H1 (cell line): ENCODE measurements around the gene ADARB2. TPM values are rescaled to one million over a fixed set of nuclear protein-coding genes. Genes with fewer than 3 reads are reported as not detected.

Source experiments
- CTCF ChIA-PET: fragments of 300-600 bp; sonication (Branson Sonifier 250); formaldehyde crosslinking; loops from one replicate; lab custom pipeline; 2021; ENCODE audit not compliant: partially characterized antibody; lab: Charles Lee
- POLR2A ChIA-PET: fragments of 300-600 bp; sonication (Branson Sonifier 250); formaldehyde crosslinking; loops from one replicate; lab custom pipeline; 2021; ENCODE audit warnings: inconsistent platforms; ENCODE audit not compliant: partially characterized antibody; lab: Charles Lee
- DNase-seq, 2 experiments: peaks; one replicate each; pipeline versions ENCODE4 v3.0.0 to v3.0.0-alpha.2; 2010 to 2022; ENCODE audit warnings: low spot score in 2 of 2, low read depth in 1 of 2, mixed read lengths in 1 of 2
- FAIRE-seq: peaks from 2 replicates; lab custom pipeline; 2011; peaks lifted over from hg19 to GRCh38; lab: Jason Lieb, UNC
- H2AFZ ChIP-seq: 2 replicates; pipeline ENCODE4 v1.8.1; 2012; ENCODE audit warnings: low read length, inconsistent platforms
- H2AK5ac ChIP-seq: 2 replicates; pipeline ENCODE4 v1.6.1; 2013; ENCODE audit warnings: low read depth, low read length
- H2BK120ac ChIP-seq: replicated peaks from 2 replicates; pipeline ENCODE3; 2013; ENCODE audit warnings: low read depth, low read length, inconsistent platforms
- H2BK12ac ChIP-seq: 2 replicates; pipeline ENCODE4 v1.6.1; 2013; ENCODE audit warnings: low read depth, low read length
- H2BK15ac ChIP-seq: 2 replicates; pipeline ENCODE4 v1.6.1; 2013; ENCODE audit warnings: low read length
- H2BK20ac ChIP-seq: 2 replicates; pipeline ENCODE4 v1.6.1; 2013; ENCODE audit warnings: low read length
- H2BK5ac ChIP-seq: 2 replicates; pipeline ENCODE4 v1.6.1; 2013; ENCODE audit warnings: low read depth, low read length
- H3K14ac ChIP-seq: 2 replicates; pipeline ENCODE4 v1.6.1; 2013; ENCODE audit warnings: inconsistent platforms; ENCODE audit not compliant: insufficient read length
- H3K18ac ChIP-seq: 2 replicates; pipeline ENCODE4 v1.6.1; 2013; ENCODE audit warnings: low read length; ENCODE audit errors: extremely low read depth
- H3K23ac ChIP-seq: 2 replicates; pipeline ENCODE4 v1.6.1; 2013; ENCODE audit warnings: inconsistent platforms; ENCODE audit not compliant: insufficient read length
- H3K23me2 ChIP-seq: 2 replicates; pipeline ENCODE4 v1.6.1; 2013; ENCODE audit warnings: low read depth, low read length
- H3K27ac ChIP-seq: 2 replicates; pipeline ENCODE4 v1.6.1; 2011; ENCODE audit warnings: low read depth, low read length, inconsistent platforms
- H3K27me3 ChIP-seq, 4 experiments: replicated peaks in 1 of 4; 1 replicate in 1 of 4; 2 replicates in 3 of 4; pipeline versions ENCODE4 v1.6.1 to v1.8.1; 2011 to 2013; ENCODE audit warnings: low read length in 3 of 4, mild to moderate bottlenecking in 3 of 4, inconsistent platforms in 2 of 4, mixed read lengths in 2 of 4, moderate library complexity in 1 of 4; ENCODE audit not compliant: control insufficient read depth in 3 of 4, insufficient read depth in 3 of 4; ENCODE audit errors: extremely low read depth in 1 of 4
- H3K36me3 ChIP-seq, 4 experiments: 2 replicates each; pipeline versions ENCODE4 v1.6.1 to v1.8.1; 2011 to 2013; ENCODE audit warnings: mild to moderate bottlenecking in 4 of 4, low read length in 3 of 4, moderate library complexity in 2 of 4, control low read depth in 1 of 4, inconsistent platforms in 1 of 4; ENCODE audit not compliant: insufficient read depth in 4 of 4, control insufficient read depth in 2 of 4
- H3K4ac ChIP-seq: replicated peaks from 2 replicates; pipeline ENCODE3; 2013; ENCODE audit warnings: low read length, low read depth, mixed read lengths, inconsistent platforms; ENCODE audit not compliant: insufficient read length
- H3K4me1 ChIP-seq, 4 experiments: replicated peaks in 1 of 4; 1 replicate in 1 of 4; 2 replicates in 3 of 4; pipeline versions ENCODE4 v1.6.1 to v1.8.1; 2011 to 2013; ENCODE audit warnings: low read length in 3 of 4, inconsistent platforms in 2 of 4, mixed read lengths in 1 of 4; ENCODE audit not compliant: insufficient read depth in 4 of 4, control insufficient read depth in 3 of 4
- H3K4me2 ChIP-seq, 2 experiments: 2 replicates each; pipeline versions ENCODE4 v1.6.1 to v1.8.1; 2011 to 2013; ENCODE audit warnings: low read depth in 2 of 2, low read length in 2 of 2, control low read depth in 1 of 2, inconsistent platforms in 1 of 2, mild to moderate bottlenecking in 1 of 2; ENCODE audit not compliant: insufficient read depth in 1 of 2
- H3K4me3 ChIP-seq, 4 experiments: fragments of 200-600, 300-600 bp in 1 of 4; sonication (generic), shearing (Covaris generic), sonication (Bioruptor Twin) in 1 of 4; 2 replicates each; pipeline versions ENCODE4 v1.5.1 to v1.8.1; 2011 to 2016; ENCODE audit warnings: low read length in 4 of 4, low read depth in 3 of 4, control low read depth in 2 of 4, inconsistent platforms in 2 of 4, mild to moderate bottlenecking in 2 of 4, mixed read lengths in 1 of 4, moderate library complexity in 1 of 4; ENCODE audit not compliant: insufficient read depth in 2 of 4; ENCODE audit errors: extremely low read depth in 1 of 4
- H3K56ac ChIP-seq: replicated peaks from 2 replicates; pipeline ENCODE3; 2013; ENCODE audit warnings: low read depth, mild to moderate bottlenecking, mixed read lengths, low read length, inconsistent platforms; ENCODE audit not compliant: insufficient read length
- H3K79me1 ChIP-seq: 2 replicates; pipeline ENCODE4 v1.6.1; 2013; ENCODE audit warnings: low read depth, low read length, control low read depth
- H3K79me2 ChIP-seq, 2 experiments: 2 replicates each; pipeline versions ENCODE4 v1.6.1 to v1.8.1; 2012 to 2013; ENCODE audit warnings: low read length in 2 of 2, mild to moderate bottlenecking in 2 of 2, inconsistent platforms in 1 of 2; ENCODE audit not compliant: insufficient read depth in 2 of 2, control insufficient read depth in 1 of 2
- H3K9ac ChIP-seq, 4 experiments: replicated peaks in 1 of 4; 1 replicate in 1 of 4; 2 replicates in 3 of 4; pipeline versions ENCODE4 v1.6.1 to v1.8.1; 2011 to 2013; ENCODE audit warnings: low read depth in 3 of 4, low read length in 3 of 4, control low read depth in 2 of 4, mild to moderate bottlenecking in 2 of 4, moderate library complexity in 2 of 4, inconsistent platforms in 1 of 4; ENCODE audit errors: extremely low read depth in 1 of 4
- H3K9me3 ChIP-seq, 2 experiments: 2 replicates each; pipeline versions ENCODE4 v1.6.1 to v1.8.1; 2012 to 2013; ENCODE audit warnings: mild to moderate bottlenecking in 2 of 2, moderate library complexity in 2 of 2, control low read depth in 1 of 2, inconsistent platforms in 1 of 2, low read depth in 1 of 2, low read length in 1 of 2, mixed read lengths in 1 of 2; ENCODE audit not compliant: insufficient read depth in 2 of 2
- H4K20me1 ChIP-seq, 2 experiments: replicated peaks in 1 of 2; 2 replicates each; pipeline versions ENCODE3 to v1.8.1; 2011 to 2013; ENCODE audit warnings: inconsistent platforms in 2 of 2, low read length in 2 of 2, mild to moderate bottlenecking in 1 of 2; ENCODE audit not compliant: insufficient read depth in 2 of 2, control insufficient read depth in 1 of 2
- H4K5ac ChIP-seq: 2 replicates; pipeline ENCODE4 v1.6.1; 2013; ENCODE audit warnings: low read length, low read depth, mixed read lengths, inconsistent platforms; ENCODE audit not compliant: insufficient read length
- H4K8ac ChIP-seq: 2 replicates; pipeline ENCODE4 v1.8.0; 2013; ENCODE audit warnings: mild to moderate bottlenecking, moderate library complexity, low read length, inconsistent platforms; ENCODE audit not compliant: insufficient read depth; ENCODE audit errors: extremely low read depth
- H4K91ac ChIP-seq: replicated peaks from 2 replicates; pipeline ENCODE3; 2013; ENCODE audit warnings: low read length, mixed read lengths, inconsistent platforms; ENCODE audit not compliant: insufficient read length
- NANOG ChIP-seq: IDR thresholded peaks from 2 replicates; pipeline ENCODE4 v1.6.1; 2011; ENCODE audit warnings: low read length, low read depth, mild to moderate bottlenecking, inconsistent platforms; ENCODE audit not compliant: insufficient read depth, poor library complexity, severe bottlenecking
- SIN3A ChIP-seq, 2 experiments: IDR thresholded peaks in 1 of 2; conservative IDR thresholded peaks in 1 of 2; 2 replicates each; pipeline ENCODE4 v1.6.1; 2011 to 2012; ENCODE audit warnings: low read length in 2 of 2, improper control_type of control experiment in 1 of 2, low read depth in 1 of 2, mild to moderate bottlenecking in 1 of 2
- WGBS, 2 experiments: shearing (Covaris generic) in 1 of 2; methylation state at CpG; one replicate each; pipeline versions ENCODE4 v1.1.6 to v1.1.7; 2013 to 2015; ENCODE audit warnings: low lambda C conversion rate in 2 of 2, mixed read lengths in 2 of 2, inconsistent platforms in 1 of 2, low coverage in 1 of 2, missing lambda C conversion rate in 1 of 2; ENCODE audit not compliant: insufficient replicate concordance in 2 of 2, insufficient coverage in 1 of 2, insufficient read length in 1 of 2; ENCODE audit errors: extremely low coverage in 1 of 2, missing lambda C conversion rate in 1 of 2; 5-methylcytosine and 5-hydroxymethylcytosine counted together
- polyA plus RNA-seq, 7 experiments: library from polyadenylated mRNA; depleted of rRNA in 3 of 7; stranded (reverse) in 5 of 7; unstranded in 2 of 7; fragments of >200 nt in 5 of 7; fragments of 200-250 nt in 2 of 7; gene quantifications; 1 replicate in 5 of 7; 2 replicates in 1 of 7; 4 replicates in 1 of 7; pipeline versions ENCODE4 v1.2.1 to v1.2.3, GENCODE V29; 2011 to 2013; ENCODE audit warnings: missing spikeins in 2 of 7, mixed read lengths in 2 of 7
- total RNA-seq: library from RNA; stranded (reverse); fragmentation: NEBNext Ultra II Directional; extraction: Animal tissue kit (Norgen Biotek cat#: 25700); gene quantifications from 2 replicates; pipeline ENCODE4 v1.2.1, GENCODE V29; 2021

ADARB2 gene
- total and polyA plus RNA-seq, 2 of the 8 experiments (the other 6 are each of a cell fraction or from before 2014, with no cell fraction given) = 2.2 to 2.8 TPM

- ChIA-PET POLR2A (interaction anchor here (2.4 kb wide), 1 partner anchor 13 kb away, joined by 11 read pairs; no protein-coding TSS in a partner anchor), CTCF (interaction anchor here (0.7 to 1.8 kb wide), 3 partner anchors 28 to 37 kb away, joined by 3 to 5 read pairs (median 3); no protein-coding TSS in a partner anchor)
- no peak overlapping the region for H3K14ac ChIP-seq
These were observed 413.4 kb downstream of the ADARB2 start for GRCh38 chr10:1323951-1324350.

More at GRCh38 chr10:1323951-1324350, 413.4 kb downstream of the ADARB2 start:
- H2BK12ac ChIP-seq = no peak overlapping the region
- TF ChIP-seq NANOG (no peak), SIN3A (conservative IDR thresholded peaks at IDR 0.05 in 1 of 2, IDR thresholded peaks at IDR 0.05 in 1 of 2; ENCODE audit: low read depth in 1 of 2, low read length in 2 of 2) (no peak)
- H3K4me2 ChIP-seq = no peak overlapping the region
- peak overlapping the region; percentile 59; the same call in 1 of the 2 replicates for H4K8ac ChIP-seq
- no peak overlapping the region for H2BK15ac ChIP-seq
- no peak overlapping the region for H2AK5ac ChIP-seq
- no peak for FAIRE-seq
- no peaks in the 10 kb centered on the region for H3K36me3 ChIP-seq
- H2BK20ac ChIP-seq = no peak overlapping the region
- no peaks in the 10 kb centered on the region for H3K27me3 ChIP-seq
- H3K4ac ChIP-seq = no peak overlapping the region
- no peaks in the 10 kb centered on the region for H3K23me2 ChIP-seq
- no peak overlapping the region for H2BK120ac ChIP-seq
- H3K79me1 ChIP-seq = no peaks in the 10 kb centered on the region
- no peak overlapping the region for H4K91ac ChIP-seq
- H3K79me2 ChIP-seq = no peaks in the 10 kb centered on the region
- DNase-seq = no peak
- 92% methylated on average over 6 of the region's 6 CpGs; no CpG with 5 or more reads in 1 of the 2 experiments for WGBS, 2 experiments
- no peak overlapping the region for H4K5ac ChIP-seq
- H2BK5ac ChIP-seq = no peak overlapping the region
- no peaks in the 10 kb centered on the region for H4K20me1 ChIP-seq
- 0 out of 7 replicates have a peak, but pooled peaks cover 0 to 3% (median 0%) of the 10 kb centered on the region in 4 experiments for H3K4me1 ChIP-seq
- H3K9me3 ChIP-seq = peaks cover 5 to 12% of the 10 kb centered on the region in 2 experiments; a peak in 2 of 4 replicates
- H3K27ac ChIP-seq = no peak overlapping the region
- H3K9ac ChIP-seq = no peak overlapping the region
- no peak overlapping the region for H3K23ac ChIP-seq
- no peak overlapping the region for H2AFZ ChIP-seq
- H3K4me3 ChIP-seq = no peak overlapping the region
- H3K18ac ChIP-seq = no peak overlapping the region
- no peak overlapping the region for H3K56ac ChIP-seq
